K562 (cell line): ENCODE data around the gene FUCA2. TPM values are rescaled to one million over a fixed set of nuclear protein-coding genes. Genes with fewer than 3 reads are reported as not detected.

ENCODE experiments used
- ATAC-seq: fragments of 200-7000 bp; cut with Tn5 transposase; 3 replicates; pipeline ENCODE4 v1.9.1; 2020; ENCODE audit warnings: moderate library complexity
- BruUV-seq: library from RNA; stranded (reverse); fragments of 400-500 nt; replicated peaks from 2 replicates; lab custom pipeline; 2021; lab: Mats Ljungman, UMichigan
- CTCF ChIA-PET: fragments of 300-600 bp; formaldehyde crosslinking; extraction: SDS; loops from one replicate; lab custom pipeline; 2021; ENCODE audit warnings: low intra/inter-chr PET ratio; lab: Yijun Ruan, JAX
- POLR2A ChIA-PET: fragments of 300-600, 350-650 bp; sonication (Branson Sonifier 250); formaldehyde crosslinking; extraction: SDS; loops from one replicate; lab custom pipeline; 2021; ENCODE audit warnings: antibody characterized with exemption, inconsistent platforms; lab: Yijun Ruan, JAX
- DNase-seq, 4 experiments: peaks; one replicate each; pipeline versions ENCODE4 v3.0.0 to v3.0.0-alpha.2; 2011 to 2018; ENCODE audit warnings: low spot score in 3 of 4, mixed read lengths in 3 of 4; ENCODE audit errors: extremely low read depth in 1 of 4
- FAIRE-seq: peaks from 2 replicates; lab custom pipeline; 2011; peaks lifted over from hg19 to GRCh38; lab: Jason Lieb, UNC
- H2AFZ ChIP-seq: 2 replicates; pipeline ENCODE4 v1.6.0; 2011; ENCODE audit warnings: low read depth, low read length, control low read depth, inconsistent platforms
- H3K27ac ChIP-seq: fragments of 200-600 bp; 3 replicates; pipeline ENCODE4 v1.8.0; 2011; ENCODE audit warnings: low read depth, mild to moderate bottlenecking, control low read depth, inconsistent platforms, low read length, moderate library complexity, mixed read lengths; ENCODE audit errors: extremely low read depth
- H3K27me3 ChIP-seq, 2 experiments: fragments of 300-600 bp in 1 of 2; 2 replicates in 1 of 2; 3 replicates in 1 of 2; pipeline versions ENCODE4 v1.6.0 to v1.8.0; 2011; ENCODE audit warnings: inconsistent platforms in 2 of 2, low read length in 2 of 2, mild to moderate bottlenecking in 1 of 2, mixed read lengths in 1 of 2, moderate library complexity in 1 of 2; ENCODE audit not compliant: control insufficient read depth in 2 of 2, insufficient read depth in 2 of 2
- H3K36me3 ChIP-seq: fragments of 300-600 bp; 3 replicates; pipeline ENCODE4 v1.8.0; 2011; ENCODE audit warnings: mild to moderate bottlenecking, low read length, inconsistent platforms; ENCODE audit not compliant: control insufficient read depth, insufficient read depth
- H3K4me1 ChIP-seq, 2 experiments: fragments of 200-600 bp in 1 of 2; replicated peaks in 1 of 2; 2 replicates in 1 of 2; 3 replicates in 1 of 2; pipeline versions ENCODE4 v1.5.1 to v1.8.0; 2011; ENCODE audit warnings: inconsistent platforms in 2 of 2, low read length in 2 of 2, mild to moderate bottlenecking in 1 of 2, mixed read lengths in 1 of 2, moderate library complexity in 1 of 2; ENCODE audit not compliant: control insufficient read depth in 2 of 2, insufficient read depth in 2 of 2
- H3K4me2 ChIP-seq: 2 replicates; pipeline ENCODE4 v1.6.1; 2011; ENCODE audit warnings: low read length, control low read depth, inconsistent platforms, mixed read lengths; ENCODE audit not compliant: insufficient read depth
- H3K4me3 ChIP-seq: fragments of 200-600 bp; sonication (generic), shearing (Covaris generic); 2 replicates; pipeline ENCODE4 v1.5.1; 2016; ENCODE audit warnings: control low read depth, inconsistent platforms
- H3K79me2 ChIP-seq: fragments of 200-600 bp; 3 replicates; pipeline ENCODE4 v1.8.0; 2011; ENCODE audit warnings: low read length, inconsistent platforms; ENCODE audit not compliant: control insufficient read depth, insufficient read depth
- H3K9ac ChIP-seq, 2 experiments: 2 replicates each; pipeline versions ENCODE4 v1.6.0 to v1.6.1; 2011; ENCODE audit warnings: low read depth in 2 of 2, low read length in 2 of 2, control low read depth in 1 of 2, inconsistent platforms in 1 of 2, mild to moderate bottlenecking in 1 of 2, mixed read lengths in 1 of 2; ENCODE audit not compliant: insufficient read depth in 1 of 2
- H3K9me1 ChIP-seq: one replicate; pipeline ENCODE4 v1.6.0; 2011; ENCODE audit warnings: inconsistent platforms, mild to moderate bottlenecking, low read length, moderate library complexity; ENCODE audit not compliant: control insufficient read depth, insufficient read depth
- H3K9me3 ChIP-seq: replicated peaks from 2 replicates; pipeline ENCODE4 v1.5.1; 2011; ENCODE audit warnings: low read depth, low read length, inconsistent platforms; ENCODE audit not compliant: control insufficient read depth, insufficient read depth
- H4K20me1 ChIP-seq: replicated peaks from 2 replicates; pipeline ENCODE4 v1.6.1; 2011; ENCODE audit warnings: low read length, inconsistent platforms, mixed read lengths; ENCODE audit not compliant: control insufficient read depth, insufficient read depth
- DACH1 ChIP-seq: fragments of 450-650 bp; IDR thresholded peaks from 2 replicates; pipeline ENCODE4 v1.6.1; 2018; ENCODE audit not compliant: partially characterized antibody
- RAD21 ChIP-seq, 2 experiments: fragments of 250-450 bp in 1 of 2; fragments of 450-650 bp in 1 of 2; sonication (Bioruptor Pico) in 1 of 2; formaldehyde crosslinking in 1 of 2; IDR thresholded peaks in 1 of 2; conservative IDR thresholded peaks in 1 of 2; 2 replicates each; pipeline versions ENCODE4 v1.4.0 to v1.8.0; 2020 to 2022; ENCODE audit warnings: mild to moderate bottlenecking in 2 of 2, moderate library complexity in 1 of 2
- WGBS: fragments of 100-300 bp; shearing (Covaris generic); methylation state at CpG from one replicate; pipeline ENCODE4 v1.1.6; 2016; ENCODE audit warnings: low coverage, mixed read lengths; ENCODE audit not compliant: insufficient coverage; ENCODE audit errors: missing lambda C conversion rate; 5-methylcytosine and 5-hydroxymethylcytosine counted together
- in situ Hi-C: fragments of 300-500 bp; cut with MboI; formaldehyde crosslinking; loops from 4 replicates; pipeline ENCODE4 v1.15.0; 2018; ENCODE audit warnings: inconsistent platforms, mixed read lengths
- intact Hi-C: fragments of 100-400 bp; cut with micrococcal nuclease; formaldehyde crosslinking; loops from 2 replicates; pipeline ENCODE4 v1.14.2; 2022
- polyA plus RNA-seq, 8 experiments: library from polyadenylated mRNA; depleted of rRNA in 4 of 8; stranded (reverse) in 5 of 8; unstranded in 3 of 8; fragments of >200 nt; fragmentation: Nextera tagmentation in 2 of 8; fragmentation: Illumina TruSeq in 1 of 8; extraction: Ambion mirVana in 2 of 8; extraction: Trizol in 1 of 8; gene quantifications; 2 replicates each; pipeline versions ENCODE4 v1.2.1 to v1.2.3, GENCODE V29; 2011 to 2014; ENCODE audit warnings: inconsistent platforms in 1 of 8, missing spikeins in 1 of 8
- total RNA-seq, 7 experiments: library from RNA; depleted of rRNA in 6 of 7; stranded (reverse); fragments of >200 nt in 6 of 7; fragmentation: Illumina TruSeq in 2 of 7; extraction: Trizol in 2 of 7; gene quantifications; 2 replicates each; pipeline versions ENCODE4 v1.2.1 to v1.2.3, GENCODE V29; 2011 to 2021; ENCODE audit warnings: low replicate concordance in 1 of 7
- TF ChIP-seq, protein P1 (sequence below), 3 experiments: IDR thresholded peaks in 2 of 3; conservative IDR thresholded peaks in 1 of 3; 2 replicates each; pipeline ENCODE4 v1.5.1; 2011 to 2012; ENCODE audit warnings: low read length in 3 of 3, mild to moderate bottlenecking in 3 of 3, control low read depth in 2 of 3, improper control_type of control experiment in 1 of 3, inconsistent platforms in 1 of 3, low read depth in 1 of 3, mixed read lengths in 1 of 3, moderate library complexity in 1 of 3; ENCODE audit not compliant: insufficient read depth in 2 of 3

The FUCA2 gene
- total and polyA plus RNA-seq, 9 of the 15 experiments (the other 6 are each of a cell fraction or from before 2014, with no cell fraction given): 20.6 to 112 (median 79.3) TPM

DNA sequence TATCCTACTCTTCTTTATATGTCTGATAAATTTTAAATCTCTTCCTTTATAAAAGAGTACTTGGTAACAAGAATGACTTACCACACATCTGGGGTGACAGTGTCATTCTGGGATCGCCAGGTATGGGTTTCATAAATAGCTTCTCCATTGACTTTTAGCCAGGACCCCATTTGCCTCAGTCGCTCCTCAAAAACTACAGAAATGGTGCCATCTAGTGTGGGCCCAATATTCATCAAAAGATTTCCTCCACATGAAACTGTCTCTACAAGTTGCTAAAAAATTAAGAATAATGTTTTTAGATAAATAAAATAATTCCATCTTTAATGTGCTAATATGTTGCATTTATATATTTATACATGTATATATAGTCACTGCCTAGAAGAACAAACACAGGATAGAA lies 9.7 kb downstream of the FUCA2 start:
- TF ChIP-seq DACH1: no peak
- TF ChIP-seq, protein P1, sequence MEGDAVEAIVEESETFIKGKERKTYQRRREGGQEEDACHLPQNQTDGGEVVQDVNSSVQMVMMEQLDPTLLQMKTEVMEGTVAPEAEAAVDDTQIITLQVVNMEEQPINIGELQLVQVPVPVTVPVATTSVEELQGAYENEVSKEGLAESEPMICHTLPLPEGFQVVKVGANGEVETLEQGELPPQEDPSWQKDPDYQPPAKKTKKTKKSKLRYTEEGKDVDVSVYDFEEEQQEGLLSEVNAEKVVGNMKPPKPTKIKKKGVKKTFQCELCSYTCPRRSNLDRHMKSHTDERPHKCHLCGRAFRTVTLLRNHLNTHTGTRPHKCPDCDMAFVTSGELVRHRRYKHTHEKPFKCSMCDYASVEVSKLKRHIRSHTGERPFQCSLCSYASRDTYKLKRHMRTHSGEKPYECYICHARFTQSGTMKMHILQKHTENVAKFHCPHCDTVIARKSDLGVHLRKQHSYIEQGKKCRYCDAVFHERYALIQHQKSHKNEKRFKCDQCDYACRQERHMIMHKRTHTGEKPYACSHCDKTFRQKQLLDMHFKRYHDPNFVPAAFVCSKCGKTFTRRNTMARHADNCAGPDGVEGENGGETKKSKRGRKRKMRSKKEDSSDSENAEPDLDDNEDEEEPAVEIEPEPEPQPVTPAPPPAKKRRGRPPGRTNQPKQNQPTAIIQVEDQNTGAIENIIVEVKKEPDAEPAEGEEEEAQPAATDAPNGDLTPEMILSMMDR (IDR thresholded peaks at IDR 0.05 in 2 of 3, conservative IDR thresholded peaks at IDR 0.05 in 1 of 3; ENCODE audit: insufficient read depth in 2 of 3, low read depth in 1 of 3, low read length in 3 of 3): peak in 1 of 3 experiments; percentile 27; a peak in 1 of 6 replicates
- TF ChIP-seq RAD21 (CRISPR knock-in tag; conservative IDR thresholded peaks at IDR 0.05 in 1 of 2, IDR thresholded peaks at IDR 0.05 in 1 of 2): 0 out of 4 replicates have a peak, but pooled peaks of 1 of the 2 experiments have one; percentile 8
- intact Hi-C loops (no loop called here), in situ Hi-C loops (no loop called here)
- CTCF ChIA-PET: no interaction called here
- DNase-seq: no peak
- Histone ChIP-seq H2AFZ (no peak overlapping the region), H3K36me3 (peaks cover 98% of the 10 kb centered on the region), H3K4me1 (no peaks in the 10 kb centered on the region), H4K20me1 (no peaks in the 10 kb centered on the region), H3K4me3 (no peak overlapping the region), H3K9me3 (no peaks in the 10 kb centered on the region; the same call in 1 of the 2 replicates), H3K4me2 (no peak overlapping the region), H3K27me3 (no peaks in the 10 kb centered on the region), H3K9ac (no peak overlapping the region), H3K9me1 (no peaks in the 10 kb centered on the region), H3K27ac (no peak overlapping the region), H3K79me2 (no peaks in the 10 kb centered on the region; the same call in 2 of the 3 replicates)
- no peak for FAIRE-seq
- BruUV-seq: no TSS peak
- no peak for ATAC-seq
- POLR2A ChIA-PET: interaction anchor here (0.9 to 1.3 kb wide), 3 partner anchors 9 to 11 kb away, joined by 3 to 4 read pairs (median 3); no protein-coding TSS in a partner anchor
- 92% methylated on average over 2 of the region's 2 CpGs for WGBS
